ENCODE measurements around the gene NIM1K. TPM values are rescaled to one million over a fixed set of nuclear protein-coding genes. Genes with fewer than 3 reads are reported as not detected.

The NIM1K gene
- total and polyA plus RNA-seq, 2 donors (not counting 3 experiments of a cell fraction or from before 2014, with no cell fraction given) = 0.04 to 0.49 TPM

GRCh38 chr5:43245724-43246385 lies 53.8 kb downstream of the NIM1K start:
- DNase-seq (ENCODE audit: low read depth, low spot score) (no peak), FAIRE-seq (no peak)
- no peak for TF ChIP-seq CTCF (IDR thresholded peaks at IDR 0.05; ENCODE audit: extremely low read depth in 1 of 2, insufficient read depth in 1 of 2, low read depth in 1 of 2, low read length in 2 of 2)
- TF ChIP-seq POLR2AphosphoS5 (IDR thresholded peaks at IDR 0.05; ENCODE audit: insufficient read depth, low read depth, low read length) = no peak
- TF ChIP-seq GATA2 (IDR thresholded peaks at IDR 0.05; ENCODE audit: insufficient read depth, insufficient read length, low read depth, low read length) = no peak
- TF ChIP-seq JUN (IDR thresholded peaks at IDR 0.05; ENCODE audit: borderline replicate concordance, insufficient read depth, insufficient read length, low read depth) = no peak
- dilution Hi-C loops (cut with MboI; ENCODE audit: extremely low pct_ligation_motif_present, low sequenced_read_pairs) (no loop called here), intact Hi-C loops (cut with micrococcal nuclease) (no loop called here)
- Histone ChIP-seq H2AFZ (ENCODE audit: low read depth, low read length) (no peak overlapping the region), H3K79me2 (ENCODE audit: control insufficient read depth, insufficient read depth, low read length) (no peaks in the 10 kb centered on the region), H3K9me1 (replicated peaks; ENCODE audit: control insufficient read depth, extremely low read depth, insufficient read depth, low read length) (no peaks in the 10 kb centered on the region), H3K9ac (replicated peaks; ENCODE audit: extremely low read depth, insufficient read depth, low read length) (no peak overlapping the region), H3K4me1 (ENCODE audit: control insufficient read depth, extremely low read depth, insufficient read depth, low read length) (no peaks in the 10 kb centered on the region), H3K4me3 (replicated peaks in 1 of 3; ENCODE audit: insufficient read depth in 1 of 3, low read depth in 1 of 3, low read length in 3 of 3) (no peak overlapping the region), H3K36me3 (ENCODE audit: control insufficient read depth in 2 of 2, extremely low read depth in 1 of 2, insufficient read depth in 2 of 2, low read length in 2 of 2) (no peaks in the 10 kb centered on the region), H4K20me1 (replicated peaks; ENCODE audit: control insufficient read depth, extremely low read depth, insufficient read depth, low read length) (no peaks in the 10 kb centered on the region), H3K27ac (ENCODE audit: insufficient read depth, low read depth, low read length) (no peak overlapping the region), H3K27me3 (ENCODE audit: control insufficient read depth in 2 of 2, insufficient read depth in 2 of 2, low read length in 2 of 2) (peaks cover 8 to 11% of the 10 kb centered on the region in 2 experiments), H3K9me3 (replicated peaks; ENCODE audit: control insufficient read depth, insufficient read depth, low read length) (no peaks in the 10 kb centered on the region), H3K4me2 (ENCODE audit: insufficient read depth, low read length) (no peak overlapping the region)
- BruUV-seq (replicated peaks) = no TSS peak
- CTCF ChIA-PET = no interaction called here
- POLR2A ChIA-PET = no interaction called here

- POLR2A ChIA-PET = no interaction called here
- intact Hi-C loops (cut with micrococcal nuclease) (no loop called here), dilution Hi-C loops (cut with MboI; ENCODE audit: extremely low pct_ligation_motif_present, low sequenced_read_pairs) (no loop called here)
- H3K9ac ChIP-seq (replicated peaks; ENCODE audit: extremely low read depth, insufficient read depth, low read length) = no peak overlapping the region
- no TSS peak for BruUV-seq (replicated peaks)
- no peak overlapping the region for H3K4me3 ChIP-seq (replicated peaks in 1 of 3; ENCODE audit: insufficient read depth in 1 of 3, low read depth in 1 of 3, low read length in 3 of 3)
- TF ChIP-seq POLR2A (IDR thresholded peaks at IDR 0.05; ENCODE audit: low read depth, low read length) (no peak), GATA2 (IDR thresholded peaks at IDR 0.05; ENCODE audit: insufficient read depth, insufficient read length, low read depth, low read length) (no peak), JUN (IDR thresholded peaks at IDR 0.05; ENCODE audit: borderline replicate concordance, insufficient read depth, insufficient read length, low read depth) (no peak), MAX (IDR thresholded peaks at IDR 0.05; ENCODE audit: insufficient read depth, insufficient read length) (no peak), EZH2 (IDR thresholded peaks at IDR 0.05; ENCODE audit: borderline replicate concordance, low read depth, low read length, severe bottlenecking) (no peak), MYC (IDR thresholded peaks at IDR 0.05; ENCODE audit: low read depth, low read length) (no peak), CTCF (IDR thresholded peaks at IDR 0.05; ENCODE audit: extremely low read depth in 1 of 2, insufficient read depth in 1 of 2, low read depth in 1 of 2, low read length in 2 of 2) (no peak), FOS (IDR thresholded peaks at IDR 0.05; ENCODE audit: borderline replicate concordance, insufficient read depth, low read length) (no peak), POLR2AphosphoS5 (IDR thresholded peaks at IDR 0.05; ENCODE audit: insufficient read depth, low read depth, low read length) (no peak)
- H3K27me3 ChIP-seq (ENCODE audit: control insufficient read depth in 2 of 2, insufficient read depth in 2 of 2, low read length in 2 of 2) = peaks cover 7 to 9% of the 10 kb centered on the region in 2 experiments
- H4K20me1 ChIP-seq (replicated peaks; ENCODE audit: control insufficient read depth, extremely low read depth, insufficient read depth, low read length) = no peaks in the 10 kb centered on the region
- FAIRE-seq (no peak), DNase-seq (ENCODE audit: low read depth, low spot score) (no peak)
- no peak overlapping the region for H2AFZ ChIP-seq (ENCODE audit: low read depth, low read length)
- CTCF ChIA-PET = no interaction called here
- H3K79me2 ChIP-seq (ENCODE audit: control insufficient read depth, insufficient read depth, low read length) = no peaks in the 10 kb centered on the region
- H3K36me3 ChIP-seq (ENCODE audit: control insufficient read depth in 2 of 2, extremely low read depth in 1 of 2, insufficient read depth in 2 of 2, low read length in 2 of 2) = no peaks in the 10 kb centered on the region
- H3K27ac ChIP-seq (ENCODE audit: insufficient read depth, low read depth, low read length) = no peak overlapping the region
- no peaks in the 10 kb centered on the region for H3K4me1 ChIP-seq (ENCODE audit: control insufficient read depth, extremely low read depth, insufficient read depth, low read length)
- no peak overlapping the region for H3K4me2 ChIP-seq (ENCODE audit: insufficient read depth, low read length)
- no peaks in the 10 kb centered on the region for H3K9me1 ChIP-seq (replicated peaks; ENCODE audit: control insufficient read depth, extremely low read depth, insufficient read depth, low read length)
- H3K9me3 ChIP-seq (replicated peaks; ENCODE audit: control insufficient read depth, insufficient read depth, low read length) = no peaks in the 10 kb centered on the region
Observed at GRCh38 chr5:43251754-43252153, 59.7 kb downstream of the NIM1K start.
